ENCODE results near the gene RBM15B. TPM values are rescaled to one million over a fixed set of nuclear protein-coding genes. Genes with fewer than 3 reads are reported as not detected.

Gene RBM15B
- total and polyA plus RNA-seq, 8 donors: 6.4 to 19.0 (median 16.6) TPM

DNA sequence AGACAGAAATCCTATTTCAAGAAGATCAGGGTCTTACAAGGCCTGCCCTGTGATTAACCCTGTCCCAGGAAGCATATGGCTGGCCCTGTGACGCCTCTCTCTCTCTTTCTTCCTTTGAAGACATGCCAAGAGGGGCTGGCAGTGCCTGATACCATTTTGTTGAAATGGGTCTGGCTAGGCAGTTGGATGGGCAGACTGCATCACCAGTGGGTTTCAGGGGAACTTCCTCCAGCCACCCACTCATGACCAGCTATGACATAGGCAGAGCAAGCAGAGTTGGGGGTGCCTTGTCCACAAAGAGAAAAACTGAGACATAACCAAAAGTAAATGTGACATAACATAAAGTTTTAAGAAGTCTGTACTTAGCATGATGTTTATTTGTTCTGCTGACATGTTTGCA, 37.4 kb upstream of the RBM15B start:
- ATAC-seq (no peak), FAIRE-seq (no peak), DNase-seq (no peak)
- Histone ChIP-seq H3K9me3 (no peaks in the 10 kb centered on the region), H3K4me3 (no peak overlapping the region), H3K27ac (no peak overlapping the region), H3K4me1 (no peaks in the 10 kb centered on the region), H3K27me3 (no peaks in the 10 kb centered on the region), H3K36me3 (no peaks in the 10 kb centered on the region)
- TF ChIP-seq, protein P1, sequence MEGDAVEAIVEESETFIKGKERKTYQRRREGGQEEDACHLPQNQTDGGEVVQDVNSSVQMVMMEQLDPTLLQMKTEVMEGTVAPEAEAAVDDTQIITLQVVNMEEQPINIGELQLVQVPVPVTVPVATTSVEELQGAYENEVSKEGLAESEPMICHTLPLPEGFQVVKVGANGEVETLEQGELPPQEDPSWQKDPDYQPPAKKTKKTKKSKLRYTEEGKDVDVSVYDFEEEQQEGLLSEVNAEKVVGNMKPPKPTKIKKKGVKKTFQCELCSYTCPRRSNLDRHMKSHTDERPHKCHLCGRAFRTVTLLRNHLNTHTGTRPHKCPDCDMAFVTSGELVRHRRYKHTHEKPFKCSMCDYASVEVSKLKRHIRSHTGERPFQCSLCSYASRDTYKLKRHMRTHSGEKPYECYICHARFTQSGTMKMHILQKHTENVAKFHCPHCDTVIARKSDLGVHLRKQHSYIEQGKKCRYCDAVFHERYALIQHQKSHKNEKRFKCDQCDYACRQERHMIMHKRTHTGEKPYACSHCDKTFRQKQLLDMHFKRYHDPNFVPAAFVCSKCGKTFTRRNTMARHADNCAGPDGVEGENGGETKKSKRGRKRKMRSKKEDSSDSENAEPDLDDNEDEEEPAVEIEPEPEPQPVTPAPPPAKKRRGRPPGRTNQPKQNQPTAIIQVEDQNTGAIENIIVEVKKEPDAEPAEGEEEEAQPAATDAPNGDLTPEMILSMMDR (IDR thresholded peaks at IDR 0.05): no peak
- WGBS, 2 donors: 85 to 92% methylated on average over 1 of the region's 1 CpG
- intact Hi-C loops (cut with DNase I): no loop called here

- Histone ChIP-seq H3K36me3 (no peaks in the 10 kb centered on the region), H3K27ac (no peak overlapping the region), H3K4me1 (no peaks in the 10 kb centered on the region), H3K27me3 (no peaks in the 10 kb centered on the region), H3K9me3 (no peaks in the 10 kb centered on the region), H3K4me3 (no peak overlapping the region)
- FAIRE-seq: no peak
- ATAC-seq: no peak
- no peak for DNase-seq
- WGBS, 2 donors: 93 to 96% methylated on average over 2 of the region's 2 CpGs
- intact Hi-C loops (cut with DNase I): no loop called here
- TF ChIP-seq, protein P1 (IDR thresholded peaks at IDR 0.05): no peak
Measured at GRCh38 chr3:51354172-51354571, 36.9 kb upstream of the RBM15B start.

GRCh38 chr3:51354731-51355615, 36.1 kb upstream of the RBM15B start:
- TF ChIP-seq, protein P1 (IDR thresholded peaks at IDR 0.05): no peak
- ATAC-seq: no peak
- no peaks in the 10 kb centered on the region for H3K36me3 ChIP-seq
- H3K9me3 ChIP-seq: no peaks in the 10 kb centered on the region
- no peak overlapping the region for H3K4me3 ChIP-seq
- intact Hi-C loops (cut with DNase I): no loop called here
- FAIRE-seq: no peak
- H3K27ac ChIP-seq: no peak overlapping the region
- no peaks in the 10 kb centered on the region for H3K27me3 ChIP-seq
- H3K4me1 ChIP-seq: no peaks in the 10 kb centered on the region
- DNase-seq: no peak
- 86 to 91% methylated on average over 9 of the region's 9 CpGs for WGBS, 2 donors

- no peaks in the 10 kb centered on the region for H3K27me3 ChIP-seq
- intact Hi-C loops (cut with DNase I): no loop called here
- 67 to 69% methylated on average over 8 of the region's 8 CpGs for WGBS, 2 donors
- H3K4me3 ChIP-seq: no peak overlapping the region
- FAIRE-seq: no peak
- no peaks in the 10 kb centered on the region for H3K36me3 ChIP-seq
- no peak for DNase-seq
- H3K4me1 ChIP-seq: no peaks in the 10 kb centered on the region
- TF ChIP-seq, protein P1 (IDR thresholded peaks at IDR 0.05): no peak
- ATAC-seq: no peak
- H3K9me3 ChIP-seq: no peaks in the 10 kb centered on the region
- no peak overlapping the region for H3K27ac ChIP-seq
Measured at GRCh38 chr3:51355891-51356578, 35.0 kb upstream of the RBM15B start.

DNA sequence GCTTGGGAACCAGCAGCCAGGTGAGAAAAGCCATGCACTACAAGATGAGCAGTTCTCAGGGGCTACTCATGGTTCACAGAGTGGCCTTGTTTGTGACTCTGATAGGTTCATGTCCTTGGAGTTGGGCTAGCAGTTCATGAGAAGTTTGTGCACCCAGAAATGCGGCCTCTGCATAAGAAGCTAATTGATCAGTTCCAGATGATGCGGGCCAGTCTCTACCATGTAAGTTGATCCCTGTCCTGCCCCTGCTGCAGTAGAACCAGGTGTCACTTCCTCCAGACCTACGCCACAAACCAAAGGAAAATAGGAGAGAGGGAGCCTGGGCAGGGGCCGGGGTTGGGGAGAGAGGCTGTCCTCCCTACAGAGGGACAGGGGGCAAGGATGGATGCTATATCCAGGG, 33.2 kb upstream of the RBM15B start:
- no peak overlapping the region for H3K27ac ChIP-seq
- TF ChIP-seq, protein P1 (IDR thresholded peaks at IDR 0.05): no peak

More for the DNA sequence above, 33.2 kb upstream of the RBM15B start:
- no peaks in the 10 kb centered on the region for H3K4me1 ChIP-seq
- no peaks in the 10 kb centered on the region for H3K9me3 ChIP-seq
- no peaks in the 10 kb centered on the region for H3K36me3 ChIP-seq
- ATAC-seq (no peak), DNase-seq (peak in 1 of 6 donors; percentile 25), FAIRE-seq (no peak)
- intact Hi-C loops (cut with DNase I): no loop called here
- H3K4me3 ChIP-seq: no peak overlapping the region
- WGBS, 2 donors: 62 to 66% methylated on average over 4 of the region's 4 CpGs
- H3K27me3 ChIP-seq: no peaks in the 10 kb centered on the region

Measured in pancreas (tissue), 10 donors.